GM23248 (cell line): ENCODE data around the gene RAD51B. TPM values are rescaled to one million over a fixed set of nuclear protein-coding genes. Genes with fewer than 3 reads are reported as not detected.

Source experiments
- DNase-seq: peaks from one replicate; pipeline ENCODE4 v3.0.0-alpha.2; 2015
- H2AFZ ChIP-seq: fragments of 200-600 bp; sonication (generic); 2 replicates; pipeline ENCODE4 v1.6.1; 2016; ENCODE audit warnings: antibody characterized with exemption
- H3F3A ChIP-seq: fragments of 200-600 bp; sonication (generic); 2 replicates; pipeline ENCODE4 v1.6.1; 2016; ENCODE audit warnings: mild to moderate bottlenecking, antibody characterized with exemption, mixed run types; ENCODE audit not compliant: insufficient read depth
- H3K27ac ChIP-seq: fragments of 200-600 bp; sonication (generic); 2 replicates; pipeline ENCODE4 v1.5.1; 2016; ENCODE audit warnings: mild to moderate bottlenecking
- H3K27me3 ChIP-seq: fragments of 200-600 bp; sonication (generic); replicated peaks from 2 replicates; pipeline ENCODE4 v1.6.1; 2016; ENCODE audit warnings: mild to moderate bottlenecking; ENCODE audit not compliant: insufficient read depth
- H3K36me3 ChIP-seq: fragments of 200-600 bp; sonication (generic); 2 replicates; pipeline ENCODE4 v1.6.1; 2016; ENCODE audit warnings: low read depth, mild to moderate bottlenecking
- H3K4me1 ChIP-seq: fragments of 200-600 bp; sonication (generic); 2 replicates; pipeline ENCODE4 v1.6.1; 2016; ENCODE audit warnings: mild to moderate bottlenecking; ENCODE audit not compliant: insufficient read depth
- H3K4me2 ChIP-seq: fragments of 200-600 bp; sonication (generic); one replicate; pipeline ENCODE4 v1.6.1; 2016; ENCODE audit warnings: mild to moderate bottlenecking; ENCODE audit not compliant: unreplicated experiment
- H3K4me3 ChIP-seq: fragments of 200-600 bp; sonication (generic); 2 replicates; pipeline ENCODE4 v1.5.1; 2016; ENCODE audit warnings: mild to moderate bottlenecking
- H3K79me2 ChIP-seq: fragments of 200-600 bp; sonication (generic); 2 replicates; pipeline ENCODE4 v1.6.1; 2016; ENCODE audit warnings: mild to moderate bottlenecking; ENCODE audit not compliant: insufficient read depth
- H3K9ac ChIP-seq: fragments of 200-600 bp; sonication (generic); 2 replicates; pipeline ENCODE4 v1.6.1; 2016; ENCODE audit warnings: mild to moderate bottlenecking
- H3K9me2 ChIP-seq: fragments of 200-600 bp; sonication (generic); 2 replicates; pipeline ENCODE4 v1.6.1; 2016; ENCODE audit warnings: mixed run types, mild to moderate bottlenecking, moderate library complexity; ENCODE audit not compliant: insufficient read depth
- H3K9me3 ChIP-seq: fragments of 200-600 bp; sonication (generic); one replicate; pipeline ENCODE4 v1.6.1; 2017; ENCODE audit warnings: low read depth
- H4K20me1 ChIP-seq: fragments of 200-600 bp; sonication (generic); 2 replicates; pipeline ENCODE4 v1.6.0; 2016; ENCODE audit not compliant: insufficient read depth
- EZH2 ChIP-seq: fragments of 200-600 bp; sonication (generic); IDR thresholded peaks from 2 replicates; pipeline ENCODE4 v1.6.1; 2018; ENCODE audit warnings: antibody characterized with exemption, mild to moderate bottlenecking; ENCODE audit not compliant: insufficient read depth, poor library complexity, severe bottlenecking
- EZH2phosphoT487 ChIP-seq: fragments of 200-600 bp; sonication (generic); IDR thresholded peaks from 2 replicates; pipeline ENCODE4 v1.6.1; 2018; ENCODE audit warnings: antibody characterized with exemption, moderate library complexity, mild to moderate bottlenecking, low read depth; ENCODE audit not compliant: insufficient read depth
- WGBS, 2 experiments: methylation state at CpG; one replicate each; pipeline ENCODE4 v1.1.6; 2015 to 2017; ENCODE audit warnings: low lambda C conversion rate in 2 of 2, low coverage in 1 of 2; ENCODE audit errors: missing lambda C conversion rate in 2 of 2; 5-methylcytosine and 5-hydroxymethylcytosine counted together
- in situ Hi-C: fragments of 300-500 bp; cut with MboI; formaldehyde crosslinking; loops from 2 replicates; pipeline ENCODE4 v1.15.0; 2020
- polyA plus RNA-seq: library from polyadenylated mRNA; unstranded; fragments of >200 nt; fragmentation: Nextera tagmentation; extraction: Ambion mirVana; gene quantifications from 2 replicates; pipeline ENCODE4 v1.2.1, GENCODE V29; 2016
- total RNA-seq: library from RNA; depleted of rRNA; stranded (reverse); fragments of >200 nt; shearing (Covaris generic); gene quantifications from 2 replicates; pipeline ENCODE4 v1.2.3, GENCODE V29; 2014

RAD51B gene
- total and polyA plus RNA-seq, 2 experiments from 2014 or later = 4.0 to 8.8 TPM

- H3K27me3 ChIP-seq = no peaks in the 10 kb centered on the region
- in situ Hi-C loops = loop anchor here (10.0 kb wide), 2 partner anchors 434 to 534 kb away; no protein-coding TSS in a partner anchor
- H3K36me3 ChIP-seq = no peaks in the 10 kb centered on the region
- no peaks in the 10 kb centered on the region for H4K20me1 ChIP-seq
- DNase-seq = no peak
- H2AFZ ChIP-seq = no peak overlapping the region
- WGBS, 2 experiments = 83 to 84% methylated on average over 4 of the region's 4 CpGs
- TF ChIP-seq EZH2 = no peak
- TF ChIP-seq EZH2phosphoT487 = no peak
- H3K9me3 ChIP-seq = no peaks in the 10 kb centered on the region
- peaks cover 64% of the 10 kb centered on the region for H3K4me1 ChIP-seq
- peak overlapping the region; percentile 67 for H3K27ac ChIP-seq
- H3K4me2 ChIP-seq = peak overlapping the region; percentile 23
- peaks cover 41% of the 10 kb centered on the region for H3F3A ChIP-seq
- no peaks in the 10 kb centered on the region for H3K79me2 ChIP-seq
- H3K9me2 ChIP-seq = no peaks in the 10 kb centered on the region
- no peak overlapping the region for H3K4me3 ChIP-seq
- H3K9ac ChIP-seq = peak overlapping the region; percentile 45; the same call in 1 of the 2 replicates
Observed at GRCh38 chr14:68250927-68251768, 431.6 kb downstream of the RAD51B start.

GRCh38 chr14:68251769-68252100, 432.2 kb downstream of the RAD51B start:
- Histone ChIP-seq H3K27me3 (no peaks in the 10 kb centered on the region), H3K9me3 (no peaks in the 10 kb centered on the region), H3K36me3 (no peaks in the 10 kb centered on the region), H3K9me2 (no peaks in the 10 kb centered on the region), H3K4me3 (no peak overlapping the region), H3K79me2 (no peaks in the 10 kb centered on the region), H3K4me2 (no peak overlapping the region), H2AFZ (no peak overlapping the region), H4K20me1 (no peaks in the 10 kb centered on the region), H3K4me1 (peaks cover 66% of the 10 kb centered on the region), H3K27ac (no peak overlapping the region), H3K9ac (no peak overlapping the region), H3F3A (peaks cover 41% of the 10 kb centered on the region)
- DNase-seq = no peak
- in situ Hi-C loops = loop anchor here (10.0 kb wide), 2 partner anchors 433 to 533 kb away; no protein-coding TSS in a partner anchor
- TF ChIP-seq EZH2 (no peak), EZH2phosphoT487 (no peak)
- 96 to 100% methylated on average over 1 of the region's 1 CpG for WGBS, 2 experiments

- Histone ChIP-seq H3K27ac (no peak overlapping the region), H3K9me2 (no peaks in the 10 kb centered on the region), H3K36me3 (no peaks in the 10 kb centered on the region), H3K4me2 (no peak overlapping the region), H3K9me3 (no peaks in the 10 kb centered on the region), H3F3A (peaks cover 35% of the 10 kb centered on the region), H2AFZ (no peak overlapping the region), H3K79me2 (no peaks in the 10 kb centered on the region), H3K4me1 (peaks cover 57% of the 10 kb centered on the region), H3K4me3 (no peak overlapping the region), H4K20me1 (no peaks in the 10 kb centered on the region), H3K27me3 (no peaks in the 10 kb centered on the region), H3K9ac (no peak overlapping the region)
- in situ Hi-C loops = loop anchor here (10.0 kb wide), 2 partner anchors 432 to 532 kb away; no protein-coding TSS in a partner anchor
- no peak for TF ChIP-seq EZH2
- no peak for TF ChIP-seq EZH2phosphoT487
- DNase-seq = no peak
- 98 to 100% methylated on average over 3 of the region's 3 CpGs for WGBS, 2 experiments
Observed at GRCh38 chr14:68253160-68253780, 433.7 kb downstream of the RAD51B start.

- no peak overlapping the region for H3K9ac ChIP-seq
- no peaks in the 10 kb centered on the region for H4K20me1 ChIP-seq
- H3F3A ChIP-seq = peaks cover 30% of the 10 kb centered on the region
- peaks cover 49% of the 10 kb centered on the region for H3K4me1 ChIP-seq
- no peak overlapping the region for H3K27ac ChIP-seq
- 54 to 58% methylated on average over 2 of the region's 2 CpGs for WGBS, 2 experiments
- no peak for DNase-seq
- no peaks in the 10 kb centered on the region for H3K9me2 ChIP-seq
- H3K4me2 ChIP-seq = no peak overlapping the region
- no peaks in the 10 kb centered on the region for H3K9me3 ChIP-seq
- TF ChIP-seq EZH2phosphoT487 = no peak
- TF ChIP-seq EZH2 = no peak
- no peaks in the 10 kb centered on the region for H3K79me2 ChIP-seq
- no peaks in the 10 kb centered on the region for H3K27me3 ChIP-seq
- H3K36me3 ChIP-seq = no peaks in the 10 kb centered on the region
- H3K4me3 ChIP-seq = no peak overlapping the region
- in situ Hi-C loops = loop anchor here (10.0 kb wide), 2 partner anchors 431 to 531 kb away; no protein-coding TSS in a partner anchor
- H2AFZ ChIP-seq = no peak overlapping the region
Observed at GRCh38 chr14:68253878-68254528, 434.4 kb downstream of the RAD51B start.
